H9 (cell line): ENCODE results near the gene MRPS14. TPM values are rescaled to one million over a fixed set of nuclear protein-coding genes. Genes with fewer than 3 reads are reported as not detected.

ENCODE experiments used
- DNase-seq: peaks from one replicate; pipeline ENCODE4 v3.0.0-alpha.2; 2017
- H2AFZ ChIP-seq: one replicate; pipeline ENCODE4 v1.6.1; 2013; ENCODE audit warnings: mild to moderate bottlenecking, low read length, control low read depth, moderate library complexity
- H2AK5ac ChIP-seq: 2 replicates; pipeline ENCODE4 v1.6.1; 2013; ENCODE audit warnings: low read length, control low read depth, mixed read lengths; ENCODE audit not compliant: insufficient read length
- H2BK120ac ChIP-seq: one replicate; pipeline ENCODE4 v1.6.1; 2013; ENCODE audit warnings: low read depth, mild to moderate bottlenecking, low read length, control low read depth, inconsistent platforms; ENCODE audit not compliant: poor library complexity, severe bottlenecking
- H2BK12ac ChIP-seq: 2 replicates; pipeline ENCODE4 v1.6.1; 2013; ENCODE audit warnings: low read length, control low read depth, mixed read lengths, low read depth; ENCODE audit not compliant: insufficient read length
- H2BK15ac ChIP-seq: 2 replicates; pipeline ENCODE4 v1.6.1; 2013; ENCODE audit warnings: low read depth, low read length, control low read depth
- H2BK20ac ChIP-seq: one replicate; pipeline ENCODE4 v1.6.1; 2013; ENCODE audit warnings: low read depth, mild to moderate bottlenecking, low read length, control low read depth, inconsistent platforms; ENCODE audit not compliant: poor library complexity, severe bottlenecking
- H2BK5ac ChIP-seq: 2 replicates; pipeline ENCODE4 v1.6.1; 2013; ENCODE audit warnings: low read length, control low read depth, mixed read lengths; ENCODE audit not compliant: insufficient read length
- H3K14ac ChIP-seq: 2 replicates; pipeline ENCODE4 v1.6.1; 2013; ENCODE audit warnings: low read length, control low read depth; ENCODE audit not compliant: insufficient read depth
- H3K18ac ChIP-seq: 2 replicates; pipeline ENCODE4 v1.6.1; 2013; ENCODE audit warnings: low read depth, mild to moderate bottlenecking, mixed read lengths, low read length, control low read depth; ENCODE audit not compliant: insufficient read length
- H3K23ac ChIP-seq: 2 replicates; pipeline ENCODE4 v1.6.1; 2013; ENCODE audit warnings: low read length, control low read depth, mixed read lengths, low read depth; ENCODE audit not compliant: insufficient read length
- H3K23me2 ChIP-seq: 2 replicates; pipeline ENCODE4 v1.6.1; 2013; ENCODE audit warnings: low read depth, mild to moderate bottlenecking, mixed read lengths, low read length, control low read depth; ENCODE audit not compliant: insufficient read length, poor library complexity, severe bottlenecking
- H3K27ac ChIP-seq: 2 replicates; pipeline ENCODE4 v1.5.1; 2013; ENCODE audit warnings: low read length, control low read depth, mixed read lengths, low read depth; ENCODE audit not compliant: insufficient read length
- H3K27me3 ChIP-seq: 2 replicates; pipeline ENCODE4 v1.6.1; 2013; ENCODE audit warnings: low read length, control low read depth, inconsistent platforms; ENCODE audit not compliant: insufficient read depth
- H3K4ac ChIP-seq: 2 replicates; pipeline ENCODE4 v1.6.1; 2013; ENCODE audit warnings: low read depth, mild to moderate bottlenecking, control low read depth, inconsistent platforms, low read length, moderate library complexity
- H3K4me1 ChIP-seq: 2 replicates; pipeline ENCODE4 v1.6.1; 2013; ENCODE audit warnings: low read length, control low read depth, inconsistent platforms; ENCODE audit not compliant: insufficient read depth
- H3K4me2 ChIP-seq: 2 replicates; pipeline ENCODE4 v1.6.1; 2013; ENCODE audit warnings: low read length, control low read depth, mixed read lengths; ENCODE audit not compliant: insufficient read length, insufficient read depth
- H3K56ac ChIP-seq: 2 replicates; pipeline ENCODE4 v1.6.1; 2013; ENCODE audit warnings: low read depth, mild to moderate bottlenecking, mixed read lengths, low read length, control low read depth; ENCODE audit not compliant: insufficient read length
- H3K79me1 ChIP-seq: 2 replicates; pipeline ENCODE4 v1.6.1; 2013; ENCODE audit warnings: low read depth, mild to moderate bottlenecking, moderate library complexity, low read length, control low read depth, inconsistent platforms; ENCODE audit not compliant: insufficient read depth, poor library complexity, severe bottlenecking
- H3K79me2 ChIP-seq: 2 replicates; pipeline ENCODE4 v1.6.1; 2013; ENCODE audit warnings: low read length, control low read depth, inconsistent platforms; ENCODE audit not compliant: insufficient read depth
- H3K9ac ChIP-seq: 2 replicates; pipeline ENCODE4 v1.6.1; 2013; ENCODE audit warnings: low read length, control low read depth, mixed read lengths; ENCODE audit not compliant: insufficient read length; ENCODE audit errors: extremely low read depth
- H3K9me3 ChIP-seq: one replicate; pipeline ENCODE4 v1.6.1; 2013; ENCODE audit warnings: low read depth, low read length, inconsistent platforms; ENCODE audit not compliant: control insufficient read depth
- H3T11ph ChIP-seq: one replicate; pipeline ENCODE4 v1.6.1; 2013; ENCODE audit warnings: mild to moderate bottlenecking, low read length, control low read depth, inconsistent platforms
- H4K20me1 ChIP-seq: one replicate; pipeline ENCODE4 v1.6.1; 2013; ENCODE audit not compliant: control insufficient read depth, insufficient read length, insufficient read depth
- H4K5ac ChIP-seq: 2 replicates; pipeline ENCODE4 v1.6.1; 2013; ENCODE audit warnings: low read depth, mild to moderate bottlenecking, mixed read lengths, low read length, control low read depth; ENCODE audit not compliant: insufficient read length
- H4K8ac ChIP-seq: replicated peaks from 2 replicates; pipeline ENCODE4 v1.6.1; 2013; ENCODE audit warnings: low read length, control low read depth, mixed read lengths, low read depth; ENCODE audit not compliant: insufficient read length
- H4K91ac ChIP-seq: 2 replicates; pipeline ENCODE4 v1.6.1; 2013; ENCODE audit warnings: low read depth, mild to moderate bottlenecking, moderate library complexity, mixed read lengths, low read length, control low read depth; ENCODE audit not compliant: insufficient read length
- H3K27ac Mint-ChIP-seq, 3 experiments: 2 replicates in 2 of 3; 3 replicates in 1 of 3; pipeline ENCODE4 v1.8.0; 2020 to 2021; ENCODE audit warnings: mixed read lengths in 3 of 3, mild to moderate bottlenecking in 1 of 3, moderate library complexity in 1 of 3
- H3K27me3 Mint-ChIP-seq: 2 replicates; pipeline ENCODE4 v1.8.0; 2021; ENCODE audit warnings: low read depth, mild to moderate bottlenecking, moderate library complexity, mixed read lengths
- H3K36me3 Mint-ChIP-seq, 3 experiments: 2 replicates in 2 of 3; 3 replicates in 1 of 3; pipeline ENCODE4 v1.8.0; 2020 to 2021; ENCODE audit warnings: low read depth in 3 of 3, mixed read lengths in 3 of 3; ENCODE audit not compliant: insufficient read depth in 1 of 3
- H3K4me1 Mint-ChIP-seq, 2 experiments: 2 replicates each; pipeline ENCODE4 v1.8.0; 2020; ENCODE audit warnings: mixed read lengths in 2 of 2
- H3K4me3 Mint-ChIP-seq, 2 experiments: 2 replicates in 1 of 2; 3 replicates in 1 of 2; pipeline ENCODE4 v1.8.0; 2020 to 2021; ENCODE audit warnings: mild to moderate bottlenecking in 2 of 2, mixed read lengths in 2 of 2, moderate library complexity in 1 of 2
- H3K9me3 Mint-ChIP-seq, 2 experiments: 2 replicates in 1 of 2; 3 replicates in 1 of 2; pipeline ENCODE4 v1.8.0; 2020; ENCODE audit warnings: mild to moderate bottlenecking in 2 of 2, mixed read lengths in 2 of 2, moderate library complexity in 1 of 2
- CTCF ChIP-seq: fragments of 200-600 bp; sonication (generic); conservative IDR thresholded peaks from 3 replicates; pipeline ENCODE4 v1.8.0; 2021; ENCODE audit warnings: antibody characterized with exemption, mild to moderate bottlenecking
- WGBS: extraction: QIAGEN DNeasy Blood & Tissue Kit; methylation state at CpG from one replicate; pipeline ENCODE4 v1.1.7; 2013; ENCODE audit warnings: missing lambda C conversion rate, low lambda C conversion rate, mixed read lengths; ENCODE audit not compliant: insufficient read length; ENCODE audit errors: extremely low coverage; 5-methylcytosine and 5-hydroxymethylcytosine counted together
- total RNA-seq: library from RNA; stranded (reverse); gene quantifications from 2 replicates; pipeline ENCODE4 v1.2.1, GENCODE V29; 2021

MRPS14 gene
- total RNA-seq, 1 experiment from 2014 or later = 30.6 TPM

GRCh38 chr1:175050992-175051391 is 27.8 kb upstream of the MRPS14 start:
- Mint-ChIP-seq H3K27ac (no peak overlapping the region), H3K36me3 (no peaks in the 10 kb centered on the region), H3K4me3 (no peak overlapping the region), H3K27me3 (peaks cover 2% of the 10 kb centered on the region; the same call in 1 of the 2 replicates), H3K4me1 (no peaks in the 10 kb centered on the region), H3K9me3 (no peaks in the 10 kb centered on the region)
- H3K23me2 ChIP-seq = no peaks in the 10 kb centered on the region
- no peak overlapping the region for H3K23ac ChIP-seq
- no peak overlapping the region for H2BK5ac ChIP-seq
- H3K4me1 ChIP-seq = no peaks in the 10 kb centered on the region
- H2BK12ac ChIP-seq = no peak overlapping the region
- H3K9ac ChIP-seq = no peak overlapping the region
- H3K4ac ChIP-seq = no peak overlapping the region
- H3K14ac ChIP-seq = no peak overlapping the region
- H3K79me2 ChIP-seq = no peaks in the 10 kb centered on the region
- no peak overlapping the region for H2AK5ac ChIP-seq
- no peak for TF ChIP-seq CTCF
- H3K4me2 ChIP-seq = no peak overlapping the region
- H3K56ac ChIP-seq = no peak overlapping the region
- no peaks in the 10 kb centered on the region for H4K20me1 ChIP-seq
- H4K5ac ChIP-seq = no peak overlapping the region
- H2BK15ac ChIP-seq = no peak overlapping the region
- no peak overlapping the region for H3T11ph ChIP-seq
- H2BK20ac ChIP-seq = no peak overlapping the region
- WGBS = no CpG with 5 or more reads among the region's 2 CpGs
- H3K79me1 ChIP-seq = no peaks in the 10 kb centered on the region
- no peak overlapping the region for H4K91ac ChIP-seq
- H4K8ac ChIP-seq = no peak overlapping the region
- H3K9me3 ChIP-seq = no peaks in the 10 kb centered on the region
- no peak overlapping the region for H3K18ac ChIP-seq
- no peak overlapping the region for H3K27ac ChIP-seq
- no peak overlapping the region for H2AFZ ChIP-seq
- no peak for DNase-seq
- H2BK120ac ChIP-seq = no peak overlapping the region
- no peaks in the 10 kb centered on the region for H3K27me3 ChIP-seq
